DOHH2 (cell line): Measurements from ENCODE around the gene OR56A5.

Experiments used
- H3F3A ChIP-seq: fragments of 200-600 bp; sonication (generic), shearing (Covaris generic); 2 replicates; pipeline ENCODE4 v1.6.0; 2016; ENCODE audit warnings: antibody characterized with exemption, mild to moderate bottlenecking; ENCODE audit not compliant: control insufficient read depth, insufficient read depth
- H3K27ac ChIP-seq: fragments of 200-600 bp; sonication (generic); 2 replicates; pipeline ENCODE4 v1.5.1; 2014; ENCODE audit warnings: low read depth, mild to moderate bottlenecking, low read length, moderate library complexity
- H3K27me3 ChIP-seq: fragments of 200-600 bp; sonication (generic); 2 replicates; pipeline ENCODE4 v1.6.1; 2014; ENCODE audit warnings: mild to moderate bottlenecking, low read length, mixed read lengths; ENCODE audit not compliant: control insufficient read depth
- H3K36me3 ChIP-seq: fragments of 200-600 bp; sonication (generic); 2 replicates; pipeline ENCODE4 v1.6.1; 2014; ENCODE audit warnings: mild to moderate bottlenecking, low read length, moderate library complexity, mixed read lengths; ENCODE audit not compliant: control insufficient read depth
- H3K4me1 ChIP-seq: fragments of 200-600 bp; sonication (generic); 2 replicates; pipeline ENCODE4 v1.6.1; 2014; ENCODE audit warnings: mild to moderate bottlenecking, low read length, mixed read lengths; ENCODE audit not compliant: control insufficient read depth
- H3K4me2 ChIP-seq: fragments of 200-600 bp; sonication (generic); 2 replicates; pipeline ENCODE4 v1.6.0; 2014; ENCODE audit warnings: mild to moderate bottlenecking, low read length, moderate library complexity
- H3K4me3 ChIP-seq: fragments of 200-600 bp; sonication (generic); 2 replicates; pipeline ENCODE4 v1.5.1; 2014; ENCODE audit warnings: mild to moderate bottlenecking, low read length, mixed read lengths
- H3K79me2 ChIP-seq: fragments of 200-600 bp; sonication (generic); 2 replicates; pipeline ENCODE4 v1.6.1; 2014; ENCODE audit warnings: mild to moderate bottlenecking, low read length, mixed read lengths; ENCODE audit not compliant: control insufficient read depth
- H3K9me2 ChIP-seq: fragments of 200-600 bp; sonication (generic); replicated peaks from 2 replicates; pipeline ENCODE4 v1.6.1; 2014; ENCODE audit warnings: mild to moderate bottlenecking, low read length, mixed read lengths; ENCODE audit not compliant: control insufficient read depth
- H3K9me3 ChIP-seq: fragments of 200-600 bp; sonication (generic); 2 replicates; pipeline ENCODE4 v1.6.1; 2014; ENCODE audit warnings: antibody characterized with exemption, low read length, mixed read lengths; ENCODE audit not compliant: control insufficient read depth, insufficient read depth
- H4K20me1 ChIP-seq: fragments of 200-600 bp; sonication (generic); 2 replicates; pipeline ENCODE4 v1.6.0; 2014; ENCODE audit warnings: low read depth, mild to moderate bottlenecking, antibody characterized with exemption, low read length, moderate library complexity; ENCODE audit not compliant: control insufficient read depth, insufficient read depth
- EZH2phosphoT487 ChIP-seq: fragments of 200-600 bp; sonication (generic); IDR thresholded peaks from 2 replicates; pipeline ENCODE4 v1.6.1; 2017; ENCODE audit warnings: borderline replicate concordance, mild to moderate bottlenecking, antibody characterized with exemption, low read length, moderate library complexity, mixed read lengths
- TF ChIP-seq, protein P1 (sequence below): fragments of 200-600 bp; sonication (generic); IDR thresholded peaks from one replicate; pipeline ENCODE4 v1.5.1; 2014; ENCODE audit warnings: antibody characterized with exemption, mild to moderate bottlenecking, low read depth, low read length; ENCODE audit not compliant: poor library complexity, severe bottlenecking

Gene OR56A5, protein sequence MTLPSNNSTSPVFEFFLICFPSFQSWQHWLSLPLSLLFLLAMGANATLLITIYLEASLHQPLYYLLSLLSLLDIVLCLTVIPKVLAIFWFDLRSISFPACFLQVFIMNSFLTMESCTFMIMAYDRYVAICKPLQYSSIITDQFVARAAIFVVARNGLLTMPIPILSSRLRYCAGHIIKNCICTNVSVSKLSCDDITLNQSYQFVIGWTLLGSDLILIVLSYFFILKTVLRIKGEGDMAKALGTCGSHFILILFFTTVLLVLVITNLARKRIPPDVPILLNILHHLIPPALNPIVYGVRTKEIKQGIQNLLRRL

DNA sequence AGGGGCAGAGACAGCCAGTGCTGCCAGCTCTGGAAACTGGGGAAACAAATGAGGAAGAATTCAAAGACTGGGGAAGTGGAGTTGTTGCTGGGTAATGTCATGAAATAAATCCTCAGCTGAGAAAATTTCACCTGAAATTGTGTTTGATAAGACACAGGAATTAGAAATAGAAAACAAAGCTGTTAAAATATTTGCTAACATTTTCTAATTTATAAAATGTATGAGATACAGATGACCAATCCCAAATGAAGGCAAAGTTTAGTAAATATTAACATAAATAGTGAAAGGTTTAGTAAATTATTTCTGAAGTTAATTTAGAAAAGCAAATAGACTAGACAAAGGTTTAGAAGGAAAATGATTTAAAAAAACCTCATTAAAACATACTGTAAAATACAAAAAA is at the start of gene OR56A5:
Gene OR56A5 (minus strand): TSS at position 101 of the 400 bp plus-strand sequence. CDS start 0 bp downstream, at position 101.
- H3K4me3 ChIP-seq: no peak within 1 kb of the TSS
- H3F3A ChIP-seq: no peaks in the 10 kb centered on the region
- no peaks in the 10 kb centered on the region for H3K9me2 ChIP-seq
- H3K4me2 ChIP-seq: no peak within 1 kb of the TSS
- H3K27ac ChIP-seq: no peak within 1 kb of the TSS
- H3K4me1 ChIP-seq: no peaks in the 10 kb centered on the region
- TF ChIP-seq, protein P1, sequence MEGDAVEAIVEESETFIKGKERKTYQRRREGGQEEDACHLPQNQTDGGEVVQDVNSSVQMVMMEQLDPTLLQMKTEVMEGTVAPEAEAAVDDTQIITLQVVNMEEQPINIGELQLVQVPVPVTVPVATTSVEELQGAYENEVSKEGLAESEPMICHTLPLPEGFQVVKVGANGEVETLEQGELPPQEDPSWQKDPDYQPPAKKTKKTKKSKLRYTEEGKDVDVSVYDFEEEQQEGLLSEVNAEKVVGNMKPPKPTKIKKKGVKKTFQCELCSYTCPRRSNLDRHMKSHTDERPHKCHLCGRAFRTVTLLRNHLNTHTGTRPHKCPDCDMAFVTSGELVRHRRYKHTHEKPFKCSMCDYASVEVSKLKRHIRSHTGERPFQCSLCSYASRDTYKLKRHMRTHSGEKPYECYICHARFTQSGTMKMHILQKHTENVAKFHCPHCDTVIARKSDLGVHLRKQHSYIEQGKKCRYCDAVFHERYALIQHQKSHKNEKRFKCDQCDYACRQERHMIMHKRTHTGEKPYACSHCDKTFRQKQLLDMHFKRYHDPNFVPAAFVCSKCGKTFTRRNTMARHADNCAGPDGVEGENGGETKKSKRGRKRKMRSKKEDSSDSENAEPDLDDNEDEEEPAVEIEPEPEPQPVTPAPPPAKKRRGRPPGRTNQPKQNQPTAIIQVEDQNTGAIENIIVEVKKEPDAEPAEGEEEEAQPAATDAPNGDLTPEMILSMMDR: no peak
- TF ChIP-seq EZH2phosphoT487: no peak
- no peaks in the 10 kb centered on the region for H3K79me2 ChIP-seq
- H4K20me1 ChIP-seq: no peaks in the 10 kb centered on the region
- no peaks in the 10 kb centered on the region for H3K27me3 ChIP-seq
- H3K36me3 ChIP-seq: no peaks in the 10 kb centered on the region
- H3K9me3 ChIP-seq: no peaks in the 10 kb centered on the region

DNA sequence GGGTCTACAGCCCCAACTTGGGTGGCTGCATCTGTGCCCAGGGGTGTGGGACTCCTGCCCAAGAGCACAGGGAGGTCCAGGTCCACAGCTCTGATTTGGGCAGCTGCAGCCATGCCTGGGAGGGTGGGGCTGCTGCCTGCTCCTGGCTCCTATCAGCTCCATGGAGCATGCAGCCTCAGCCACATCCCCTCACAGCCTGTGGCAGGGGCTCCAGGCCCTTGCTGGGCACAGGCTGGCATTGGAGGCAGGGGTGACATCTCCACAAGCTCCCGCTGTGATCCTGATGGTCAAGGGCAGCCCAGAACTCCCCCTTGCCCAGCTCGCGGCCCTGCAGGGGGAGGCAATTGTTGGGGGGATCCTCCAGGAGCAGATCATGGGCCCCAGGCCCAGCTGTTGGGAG is 44.7 kb upstream of the OR56A5 start:
- Histone ChIP-seq H4K20me1 (no peaks in the 10 kb centered on the region), H3K9me2 (no peaks in the 10 kb centered on the region), H3K27ac (no peak overlapping the region), H3F3A (no peaks in the 10 kb centered on the region), H3K27me3 (no peaks in the 10 kb centered on the region), H3K9me3 (no peaks in the 10 kb centered on the region), H3K4me1 (no peaks in the 10 kb centered on the region), H3K36me3 (no peaks in the 10 kb centered on the region), H3K4me3 (no peak overlapping the region), H3K79me2 (no peaks in the 10 kb centered on the region), H3K4me2 (no peak overlapping the region)
- no peak for TF ChIP-seq EZH2phosphoT487
- TF ChIP-seq, protein P1: no peak

GRCh38 chr11:6012035-6012668 is 43.9 kb upstream of the OR56A5 start:
- Histone ChIP-seq H3F3A (no peaks in the 10 kb centered on the region), H3K4me1 (no peaks in the 10 kb centered on the region), H3K9me3 (no peaks in the 10 kb centered on the region), H3K27me3 (no peaks in the 10 kb centered on the region), H3K36me3 (no peaks in the 10 kb centered on the region), H3K27ac (no peak overlapping the region), H3K4me3 (no peak overlapping the region), H3K4me2 (no peak overlapping the region), H3K79me2 (no peaks in the 10 kb centered on the region), H3K9me2 (no peaks in the 10 kb centered on the region), H4K20me1 (no peaks in the 10 kb centered on the region)
- no peak for TF ChIP-seq EZH2phosphoT487
- TF ChIP-seq, protein P1: no peak
